SK-N-SH treated with all-trans-retinoic acid at 6 μM for 48 hours (cell line): ENCODE results near the gene SPDYE17.
"Not testable (repeated sequence)": the region's sequence is repeated elsewhere in the genome, so short reads cannot be mapped to it uniquely, and the experiment has no call there.

Source experiments
- RARB ChIP-seq: fragments of 250-450 bp; sonication (Bioruptor Pico); IDR thresholded peaks from 2 replicates; pipeline ENCODE4 v1.8.0; 2021; ENCODE audit warnings: mild to moderate bottlenecking, moderate library complexity
- ZFP30 ChIP-seq: fragments of 450-650 bp; formaldehyde crosslinking; IDR thresholded peaks from 2 replicates; pipeline ENCODE4 v1.5.0; 2022; ENCODE audit warnings: mild to moderate bottlenecking, moderate library complexity
- ZNF70 ChIP-seq: fragments of 450-650 bp; formaldehyde crosslinking; IDR thresholded peaks from 2 replicates; pipeline ENCODE4 v1.5.0; 2020; ENCODE audit warnings: mild to moderate bottlenecking, moderate library complexity

DNA sequence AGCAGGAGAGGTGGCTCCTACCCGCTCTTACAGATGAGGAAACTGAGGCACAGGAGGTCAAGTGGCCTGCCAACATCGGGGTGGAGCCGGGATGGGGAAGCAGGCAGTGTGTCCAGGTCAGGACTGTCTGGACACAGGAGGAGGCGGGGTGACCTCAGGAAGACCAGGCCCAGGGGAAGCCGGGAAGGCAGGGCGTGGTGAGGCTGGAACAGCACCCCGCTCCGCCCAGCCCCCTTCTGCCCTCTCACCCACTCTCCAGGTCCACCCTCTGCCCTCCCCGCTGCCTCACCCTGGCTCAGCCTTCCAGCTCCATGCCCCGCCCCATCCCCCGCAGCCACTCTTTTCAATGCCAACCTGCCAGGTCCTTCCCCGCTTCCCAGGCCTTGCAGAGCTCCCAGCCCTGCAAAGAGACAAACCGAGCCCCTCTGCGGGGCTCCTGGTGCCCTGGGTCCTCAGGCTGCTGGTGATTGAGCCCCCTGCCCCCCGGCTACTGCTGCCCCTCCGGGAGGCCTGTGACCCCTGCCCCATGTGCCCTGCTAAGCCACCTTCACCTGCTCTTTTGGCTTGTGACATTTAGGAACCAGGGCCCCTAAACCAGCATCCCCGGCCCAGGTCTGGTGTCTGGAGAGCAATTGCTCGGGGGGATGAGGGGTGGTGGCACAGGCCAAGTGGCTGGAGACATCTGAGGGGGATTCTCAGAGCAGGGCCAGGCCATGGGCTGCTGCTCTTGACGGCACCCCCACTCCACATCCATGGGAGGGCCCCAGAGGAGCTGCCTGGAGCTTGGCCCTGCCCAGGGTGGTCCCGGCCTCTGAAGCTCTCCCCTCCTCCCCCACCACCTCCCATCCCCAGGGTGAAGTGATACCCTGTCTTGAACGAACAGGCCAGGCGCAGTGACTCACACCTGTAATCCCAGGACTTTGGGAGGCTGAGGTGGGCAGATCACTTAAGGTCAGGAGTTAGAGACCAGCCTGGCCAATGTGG is 25.7 kb downstream of the SPDYE17 start:
- TF ChIP-seq ZNF70, RARB, ZFP30 (CRISPR knock-in tag): not testable (repeated sequence)
